ENCODE measurements around the gene TSPAN6.

The TSPAN6 gene

DNA sequence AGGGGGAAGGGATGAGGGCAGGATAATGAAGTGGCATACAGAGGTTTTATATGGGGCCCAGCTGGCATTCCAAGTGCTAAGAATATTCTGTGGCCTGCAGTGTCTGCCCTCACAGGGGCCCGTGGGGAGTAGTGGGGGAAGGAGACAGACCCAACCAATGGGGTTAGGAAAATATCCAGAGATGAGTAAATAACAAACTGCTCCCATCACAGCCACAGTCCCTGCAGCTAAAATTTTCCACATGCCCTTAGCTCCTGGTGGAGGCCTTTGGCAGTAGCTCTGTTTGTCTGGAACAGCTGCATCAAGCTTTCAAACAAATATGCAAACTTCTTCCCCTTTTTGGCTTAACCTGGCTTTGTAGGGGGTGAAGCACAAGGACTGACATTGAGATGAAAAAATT, 10.5 kb upstream of the TSPAN6 start:
- no peak for DNase-seq (ENCODE audit: low read depth)

- DNase-seq (ENCODE audit: low read depth), result no peak
These were observed 8.5 kb upstream of the TSPAN6 start for GRCh38 chrX:100645106-100645505.

- DNase-seq (ENCODE audit: low read depth), result no peak
These were observed 7.6 kb upstream of the TSPAN6 start, which contains the start of gene SRPX2 for GRCh38 chrX:100643956-100644860. TSS of gene SRPX2 (plus strand) at chrX:100644199. CDS start at chrX:100646323, 2,124 bp downstream.

DNA sequence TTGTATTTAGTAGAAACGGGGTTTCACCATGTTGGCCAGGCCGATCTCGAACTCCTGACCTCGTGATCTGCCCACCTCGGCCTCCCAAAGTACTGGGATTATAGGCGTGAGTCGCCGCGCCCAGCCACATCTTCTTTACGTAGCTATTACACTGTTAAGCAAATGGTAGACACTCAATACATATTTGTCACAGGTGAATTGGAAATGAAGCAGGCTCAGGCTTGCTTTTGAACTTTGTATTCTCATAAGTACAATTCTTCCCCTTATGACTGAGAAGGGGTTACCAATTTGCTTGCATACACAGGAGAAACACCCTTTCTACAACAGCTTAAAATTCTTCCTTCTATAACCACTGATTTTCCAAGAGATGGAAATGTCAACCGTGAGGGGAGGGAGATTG, 6.6 kb upstream of the TSPAN6 start:
- no peak for DNase-seq (ENCODE audit: low read depth)

DNA sequence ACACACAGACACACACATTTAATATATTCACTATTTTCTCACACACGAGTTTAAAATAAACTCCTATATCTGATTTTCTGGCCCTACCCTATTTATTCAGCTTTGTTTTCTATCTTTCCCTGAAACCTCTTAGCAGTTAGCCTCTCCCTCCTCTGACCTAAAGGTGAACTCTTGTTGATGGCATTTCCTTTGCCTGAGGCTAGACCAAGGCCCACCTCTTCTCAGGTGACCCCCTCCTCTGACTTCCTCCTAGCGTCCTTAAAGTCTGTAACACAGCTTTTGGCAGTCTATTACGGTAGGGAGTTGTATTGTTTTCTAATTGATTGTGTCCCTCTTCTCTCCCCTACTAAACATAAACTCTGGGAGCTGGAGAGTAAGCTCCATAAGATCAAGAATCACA, 5.7 kb upstream of the TSPAN6 start:
- DNase-seq (ENCODE audit: low read depth), result no peak

- DNase-seq (ENCODE audit: low read depth), result no peak
These were observed 651 bp downstream of the TSPAN6 start for GRCh38 chrX:100635989-100636320.

GRCh38 chrX:100635040-100635439, 1.6 kb downstream of the TSPAN6 start:
- no peak for DNase-seq (ENCODE audit: low read depth)

GRCh38 chrX:100625985-100626491, 10.6 kb downstream of the TSPAN6 start:
- DNase-seq (ENCODE audit: low read depth), result no peak

DNA sequence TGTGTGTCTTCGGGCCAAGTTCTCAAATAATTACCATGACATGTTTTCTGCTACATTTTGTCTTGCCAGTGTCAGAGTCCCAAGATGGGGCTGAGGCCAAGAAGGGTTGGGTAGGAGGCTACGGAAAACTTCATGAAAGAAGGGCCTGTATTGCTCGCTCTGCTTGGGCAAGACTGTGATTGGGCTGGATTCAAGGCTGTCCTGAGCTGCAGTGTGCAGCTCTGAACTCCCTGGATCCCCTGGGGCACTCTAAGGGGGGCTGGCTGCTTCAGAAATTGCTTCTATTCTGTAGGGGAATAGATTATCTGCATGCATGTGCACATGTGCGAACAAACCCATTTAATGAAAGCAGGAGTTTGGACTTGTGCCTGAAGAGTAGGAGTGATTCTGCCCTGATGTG, 13.6 kb downstream of the TSPAN6 start:
- DNase-seq (ENCODE audit: low read depth), result no peak

GRCh38 chrX:100615005-100615404, 21.6 kb downstream of the TSPAN6 start:
- DNase-seq (ENCODE audit: low read depth), result no peak

GRCh38 chrX:100611951-100612350, 24.7 kb downstream of the TSPAN6 start:
- DNase-seq (ENCODE audit: low read depth), result no peak

DNA sequence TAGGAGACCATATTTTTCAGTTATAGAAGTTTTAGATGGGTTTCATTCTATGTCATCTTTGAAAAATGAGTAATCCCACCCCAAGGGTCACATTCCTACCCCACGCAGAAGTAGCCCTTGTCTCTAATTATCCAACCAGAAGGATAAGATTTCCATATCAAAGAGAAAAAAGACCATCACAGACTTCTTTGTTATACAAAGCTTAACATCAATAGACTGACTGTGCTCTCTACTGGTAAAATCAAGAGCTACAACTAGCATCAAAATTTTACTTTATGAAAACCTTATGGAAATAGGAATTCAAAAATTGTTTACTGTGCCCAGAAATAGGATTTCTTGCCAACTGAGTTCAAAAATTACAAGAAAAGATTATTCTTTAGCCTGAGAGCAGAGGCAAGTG, 27.0 kb downstream of the TSPAN6 start:
- no peak for DNase-seq (ENCODE audit: low read depth)

DNA sequence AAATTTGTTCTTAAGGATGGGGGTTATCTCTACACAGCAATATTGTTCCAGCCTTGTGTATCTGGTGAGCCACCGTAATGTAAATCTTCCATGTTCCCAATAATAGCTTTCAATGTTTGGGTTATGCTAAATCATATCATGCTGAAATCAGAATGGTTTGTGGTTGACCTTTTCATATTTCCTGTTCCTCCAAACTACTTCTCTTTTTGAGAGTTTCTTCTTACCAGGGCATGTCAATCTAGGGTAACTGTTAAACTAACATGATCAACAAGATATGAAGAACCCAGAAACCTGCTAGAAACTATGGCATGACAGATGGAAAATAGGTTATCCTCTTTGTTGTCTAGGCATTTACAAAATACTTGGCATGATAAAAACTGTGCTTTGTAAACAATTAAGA, 29.9 kb downstream of the TSPAN6 start:
- no peak for DNase-seq (ENCODE audit: low read depth)

GRCh38 chrX:100600758-100601157, 35.8 kb downstream of the TSPAN6 start:
- no peak for DNase-seq (ENCODE audit: low read depth)

DNA sequence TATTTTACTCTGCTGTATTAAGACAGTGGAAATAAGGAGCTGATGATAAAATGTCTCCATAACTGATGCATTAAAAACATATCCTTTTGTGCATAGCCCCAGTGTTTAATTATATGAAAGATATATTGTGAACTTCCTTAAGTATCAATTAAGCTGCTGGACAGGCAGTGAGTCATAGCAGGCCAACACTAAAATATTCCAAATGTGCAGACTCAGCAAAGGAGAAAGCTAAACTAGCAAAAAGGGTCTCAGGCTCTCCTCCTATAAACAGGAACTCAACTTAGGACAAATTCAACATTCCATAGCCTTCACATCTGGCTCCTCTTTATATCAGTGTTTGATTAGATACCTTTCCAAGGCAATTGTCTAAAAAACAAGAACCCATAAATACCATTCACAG, 36.3 kb downstream of the TSPAN6 start:
- DNase-seq (ENCODE audit: low read depth), result no peak

GRCh38 chrX:100599456-100599855, 37.1 kb downstream of the TSPAN6 start:
- no peak for DNase-seq (ENCODE audit: low read depth)

DNA sequence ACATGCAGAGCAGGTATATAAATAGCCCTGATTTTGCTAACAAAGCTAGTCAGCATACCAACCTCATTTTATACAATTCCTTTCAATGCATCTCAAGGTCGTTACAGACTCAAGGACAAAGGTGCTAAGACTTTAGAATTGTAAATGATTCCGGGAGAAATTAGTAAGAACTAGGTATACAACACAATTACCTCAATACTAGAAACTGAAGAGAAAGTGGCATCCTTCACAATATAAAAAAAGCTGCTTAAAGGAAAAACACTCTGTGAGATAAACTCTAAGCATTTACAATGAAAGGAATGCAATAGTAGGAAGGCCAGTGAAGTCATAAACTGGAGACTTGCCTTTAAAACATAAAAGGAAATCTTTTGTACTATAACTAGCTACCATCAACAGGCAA, 40.0 kb downstream of the TSPAN6 start:
- no peak for DNase-seq (ENCODE audit: low read depth)

GRCh38 chrX:100593581-100593980, 43.0 kb downstream of the TSPAN6 start:
- DNase-seq (ENCODE audit: low read depth), result no peak

GRCh38 chrX:100593126-100593525, 43.5 kb downstream of the TSPAN6 start:
- DNase-seq (ENCODE audit: low read depth), result no peak

DNA sequence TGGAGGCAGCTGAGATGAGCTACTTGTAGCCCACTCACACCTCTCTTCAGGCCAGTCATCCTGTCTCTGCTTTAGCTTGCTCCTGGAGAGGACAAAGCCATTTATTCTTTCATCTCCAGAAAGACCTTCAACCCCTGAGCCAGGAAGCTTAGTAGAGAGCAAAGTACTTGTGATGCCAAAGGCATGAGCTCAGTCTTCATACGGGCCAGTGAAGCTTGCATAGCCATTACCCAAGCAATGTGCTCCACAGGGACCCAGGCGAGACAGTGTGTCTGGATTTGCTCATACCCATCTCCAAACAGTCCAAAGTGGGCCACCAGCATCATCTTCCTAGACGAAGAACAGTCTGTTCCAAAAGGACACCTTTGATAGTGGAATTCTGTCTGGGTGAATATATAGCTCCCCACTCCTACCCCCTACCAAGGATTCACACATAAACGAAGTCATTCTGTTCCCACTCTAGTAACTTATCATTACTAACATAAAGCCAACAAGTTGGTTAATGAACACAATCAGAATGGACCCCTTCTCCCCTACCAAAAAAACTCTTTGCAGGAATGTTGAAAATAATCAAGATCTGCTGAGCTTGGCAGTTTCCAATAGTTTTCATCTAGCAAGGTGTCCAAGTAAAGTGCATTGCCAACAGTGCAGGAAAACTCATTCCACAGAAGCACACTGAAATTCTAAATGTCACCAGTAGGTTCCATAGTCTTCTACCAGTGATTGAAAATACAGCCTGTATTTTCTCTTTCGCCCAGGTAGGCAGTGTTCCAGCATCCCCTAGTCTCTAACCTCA, 45.2 kb downstream of the TSPAN6 start:
- DNase-seq (ENCODE audit: low read depth), result no peak

DNA sequence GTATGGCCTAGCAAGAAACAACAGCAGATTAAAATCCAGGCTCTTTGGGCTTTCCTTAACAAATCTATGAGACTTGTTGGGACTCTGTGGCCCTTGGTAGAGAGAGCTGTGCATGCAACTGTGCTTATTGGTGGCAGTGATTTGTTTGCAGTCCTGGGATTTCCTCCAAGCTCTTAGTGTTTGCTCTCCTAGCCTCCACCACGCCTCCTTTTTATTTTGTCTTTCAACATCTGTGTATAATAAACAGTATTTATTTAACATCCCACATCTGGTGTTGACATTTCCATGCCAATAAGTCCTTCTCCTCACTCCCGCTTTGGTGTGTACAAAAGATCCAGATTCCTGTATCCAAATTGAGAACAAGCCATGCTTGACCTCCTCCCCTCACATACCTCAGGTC, 48.7 kb downstream of the TSPAN6 start:
- no peak for DNase-seq (ENCODE audit: low read depth)

DNA sequence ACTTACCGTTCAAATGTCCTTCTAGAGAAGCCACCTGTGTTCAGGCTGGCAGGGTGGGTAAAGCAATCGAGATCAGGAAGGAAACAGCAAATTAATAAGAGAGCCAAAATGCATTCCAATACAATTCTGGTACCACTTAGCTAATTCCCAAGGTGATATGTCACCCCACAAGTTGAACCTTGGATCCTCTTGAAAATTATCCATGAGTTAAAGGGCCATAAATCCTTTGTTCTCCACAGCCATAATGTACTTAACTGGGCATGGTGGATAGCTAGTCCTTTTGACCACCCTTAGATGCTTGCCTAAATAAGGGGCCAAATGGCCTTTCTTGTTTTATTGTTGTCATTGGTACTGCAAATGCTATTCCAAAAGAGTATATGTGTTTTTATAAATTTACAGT, 49.9 kb downstream of the TSPAN6 start:
- no peak for DNase-seq (ENCODE audit: low read depth)

- DNase-seq (ENCODE audit: low read depth), result no peak
These were observed 52.0 kb downstream of the TSPAN6 start, which contains the start of gene TNMD for GRCh38 chrX:100584611-100585010. TSS of gene TNMD (plus strand) at chrX:100584936. CDS start at chrX:100585019, 83 bp downstream.

Measured in stimulated activated CD8-positive, alpha-beta memory T cell treated with anti-CD3 and anti-CD28 coated beads, Interleukin-15, amount 100 ng/mL, for 24 hours (primary cell).